Measurements from ENCODE around the gene LEPROT.

LEPROT gene

GRCh38 chr1:65477414-65478378 lies 57.2 kb downstream of the LEPROT start:
- Histone ChIP-seq H3K9ac (ENCODE audit: low read length) (no peak overlapping the region), H3K4me1 (ENCODE audit: insufficient read depth, low read length, severe bottlenecking) (no peaks in the 10 kb centered on the region), H3K9me2 (ENCODE audit: low read depth, low read length) (no peaks in the 10 kb centered on the region), H3K27ac (ENCODE audit: low read depth, low read length, poor library complexity, severe bottlenecking) (no peak overlapping the region), H3K36me3 (ENCODE audit: insufficient read depth, low read length) (no peaks in the 10 kb centered on the region), H4K20me1 (ENCODE audit: insufficient read depth, low read length) (no peaks in the 10 kb centered on the region), H3K4me2 (ENCODE audit: low read length) (no peak overlapping the region), H3K9me3 (ENCODE audit: low read length) (no peaks in the 10 kb centered on the region), H2AFZ (ENCODE audit: low read length) (no peak overlapping the region), H3K79me2 (ENCODE audit: insufficient read depth, low read length) (no peaks in the 10 kb centered on the region), H3K27me3 (ENCODE audit: insufficient read depth, low read length) (no peaks in the 10 kb centered on the region), H3K4me3 (ENCODE audit: low read depth, low read length, poor library complexity, severe bottlenecking) (no peak overlapping the region), H3F3A (ENCODE audit: insufficient read depth, low read length) (no peaks in the 10 kb centered on the region)
- TF ChIP-seq, protein P1, sequence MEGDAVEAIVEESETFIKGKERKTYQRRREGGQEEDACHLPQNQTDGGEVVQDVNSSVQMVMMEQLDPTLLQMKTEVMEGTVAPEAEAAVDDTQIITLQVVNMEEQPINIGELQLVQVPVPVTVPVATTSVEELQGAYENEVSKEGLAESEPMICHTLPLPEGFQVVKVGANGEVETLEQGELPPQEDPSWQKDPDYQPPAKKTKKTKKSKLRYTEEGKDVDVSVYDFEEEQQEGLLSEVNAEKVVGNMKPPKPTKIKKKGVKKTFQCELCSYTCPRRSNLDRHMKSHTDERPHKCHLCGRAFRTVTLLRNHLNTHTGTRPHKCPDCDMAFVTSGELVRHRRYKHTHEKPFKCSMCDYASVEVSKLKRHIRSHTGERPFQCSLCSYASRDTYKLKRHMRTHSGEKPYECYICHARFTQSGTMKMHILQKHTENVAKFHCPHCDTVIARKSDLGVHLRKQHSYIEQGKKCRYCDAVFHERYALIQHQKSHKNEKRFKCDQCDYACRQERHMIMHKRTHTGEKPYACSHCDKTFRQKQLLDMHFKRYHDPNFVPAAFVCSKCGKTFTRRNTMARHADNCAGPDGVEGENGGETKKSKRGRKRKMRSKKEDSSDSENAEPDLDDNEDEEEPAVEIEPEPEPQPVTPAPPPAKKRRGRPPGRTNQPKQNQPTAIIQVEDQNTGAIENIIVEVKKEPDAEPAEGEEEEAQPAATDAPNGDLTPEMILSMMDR (IDR thresholded peaks at IDR 0.05; ENCODE audit: low read length): no peak
- TF ChIP-seq EZH2 (IDR thresholded peaks at IDR 0.05; ENCODE audit: borderline replicate concordance, low read length): no peak

DNA sequence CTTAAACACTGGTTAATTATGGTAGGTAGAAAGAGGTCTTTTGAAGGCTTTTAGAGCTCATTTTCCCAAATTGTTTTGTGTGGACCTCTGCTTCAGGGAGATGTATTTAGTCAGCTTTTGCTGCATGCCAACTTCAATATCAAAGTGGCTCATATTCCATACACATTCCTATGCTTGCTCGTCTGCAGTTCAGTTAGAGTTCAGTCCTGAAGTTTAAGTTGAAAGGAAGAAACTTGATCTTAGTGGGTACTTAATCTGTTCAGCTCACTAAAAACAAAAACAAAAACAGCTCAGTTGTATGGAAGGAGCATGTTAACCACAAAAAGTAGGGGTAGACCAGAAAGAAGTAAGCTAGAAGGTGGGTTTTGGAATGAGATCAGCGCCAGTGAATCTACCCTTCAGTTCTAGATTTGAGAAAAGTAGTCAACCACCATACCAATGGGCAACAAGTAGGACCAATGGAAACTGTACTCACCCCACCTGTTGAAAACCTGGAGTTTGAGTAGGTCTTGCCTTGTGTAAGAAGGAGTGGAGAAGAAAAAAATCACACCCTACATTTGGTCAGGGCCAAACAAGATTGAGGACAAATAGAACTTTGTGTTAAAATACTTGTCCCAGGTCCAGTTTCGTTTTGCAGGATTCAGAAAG lies 58.0 kb downstream of the LEPROT start:
- no peaks in the 10 kb centered on the region for H3K27me3 ChIP-seq (ENCODE audit: insufficient read depth, low read length)
- H3K9ac ChIP-seq (ENCODE audit: low read length): no peak overlapping the region
- H3K36me3 ChIP-seq (ENCODE audit: insufficient read depth, low read length): no peaks in the 10 kb centered on the region
- TF ChIP-seq, protein P1 (IDR thresholded peaks at IDR 0.05; ENCODE audit: low read length): no peak
- TF ChIP-seq EZH2 (IDR thresholded peaks at IDR 0.05; ENCODE audit: borderline replicate concordance, low read length): no peak
- H3K4me2 ChIP-seq (ENCODE audit: low read length): no peak overlapping the region
- H3K79me2 ChIP-seq (ENCODE audit: insufficient read depth, low read length): no peaks in the 10 kb centered on the region
- H2AFZ ChIP-seq (ENCODE audit: low read length): no peak overlapping the region
- H4K20me1 ChIP-seq (ENCODE audit: insufficient read depth, low read length): no peaks in the 10 kb centered on the region
- no peaks in the 10 kb centered on the region for H3K9me2 ChIP-seq (ENCODE audit: low read depth, low read length)
- no peaks in the 10 kb centered on the region for H3K9me3 ChIP-seq (ENCODE audit: low read length)
- no peak overlapping the region for H3K4me3 ChIP-seq (ENCODE audit: low read depth, low read length, poor library complexity, severe bottlenecking)
- H3F3A ChIP-seq (ENCODE audit: insufficient read depth, low read length): no peaks in the 10 kb centered on the region
- no peaks in the 10 kb centered on the region for H3K4me1 ChIP-seq (ENCODE audit: insufficient read depth, low read length, severe bottlenecking)
- no peak overlapping the region for H3K27ac ChIP-seq (ENCODE audit: low read depth, low read length, poor library complexity, severe bottlenecking)

- no peak overlapping the region for H2AFZ ChIP-seq (ENCODE audit: low read length)
- no peaks in the 10 kb centered on the region for H3K36me3 ChIP-seq (ENCODE audit: insufficient read depth, low read length)
- H3K9me2 ChIP-seq (ENCODE audit: low read depth, low read length): no peaks in the 10 kb centered on the region
- H3K4me2 ChIP-seq (ENCODE audit: low read length): no peak overlapping the region
- no peaks in the 10 kb centered on the region for H3K79me2 ChIP-seq (ENCODE audit: insufficient read depth, low read length)
- H3K9ac ChIP-seq (ENCODE audit: low read length): no peak overlapping the region
- H3K27ac ChIP-seq (ENCODE audit: low read depth, low read length, poor library complexity, severe bottlenecking): no peak overlapping the region
- H3K4me1 ChIP-seq (ENCODE audit: insufficient read depth, low read length, severe bottlenecking): no peaks in the 10 kb centered on the region
- no peak overlapping the region for H3K4me3 ChIP-seq (ENCODE audit: low read depth, low read length, poor library complexity, severe bottlenecking)
- H3F3A ChIP-seq (ENCODE audit: insufficient read depth, low read length): no peaks in the 10 kb centered on the region
- H3K27me3 ChIP-seq (ENCODE audit: insufficient read depth, low read length): no peaks in the 10 kb centered on the region
- TF ChIP-seq EZH2 (IDR thresholded peaks at IDR 0.05; ENCODE audit: borderline replicate concordance, low read length): no peak
- H4K20me1 ChIP-seq (ENCODE audit: insufficient read depth, low read length): no peaks in the 10 kb centered on the region
- H3K9me3 ChIP-seq (ENCODE audit: low read length): no peaks in the 10 kb centered on the region
These were observed 59.2 kb downstream of the LEPROT start for GRCh38 chr1:65479554-65480204.
